Parathyroid adenoma (tissue), 2 donors: Measurements from ENCODE around the gene PROX2.

ENCODE experiments used
- H2AFZ ChIP-seq: fragments of 300-600 bp; sonication (generic); one replicate; pipeline ENCODE4 v1.7.0; 2017; ENCODE audit warnings: antibody characterized with exemption, mild to moderate bottlenecking
- H3K27ac ChIP-seq: fragments of 300-600 bp; sonication (generic); one replicate; pipeline ENCODE4 v1.7.0; 2017
- H3K27me3 ChIP-seq: fragments of 300-600 bp; sonication (generic); one replicate; pipeline ENCODE4 v1.7.0; 2017; ENCODE audit warnings: low read length; ENCODE audit not compliant: control insufficient read depth, insufficient read depth
- H3K36me3 ChIP-seq: fragments of 300-600 bp; sonication (generic); one replicate; pipeline ENCODE4 v1.7.0; 2017; ENCODE audit warnings: low read length; ENCODE audit not compliant: control insufficient read depth, insufficient read depth
- H3K4me1 ChIP-seq: fragments of 300-600 bp; sonication (generic); one replicate; pipeline ENCODE4 v1.7.0; 2017; ENCODE audit warnings: control low read depth
- H3K4me2 ChIP-seq: fragments of 300-600 bp; sonication (generic); one replicate; pipeline ENCODE4 v1.7.0; 2017; ENCODE audit warnings: low read length
- H3K4me3 ChIP-seq: fragments of 300-600 bp; sonication (generic); one replicate; pipeline ENCODE4 v1.7.0; 2017; ENCODE audit warnings: low read depth, low read length
- H3K79me2 ChIP-seq: fragments of 300-600 bp; sonication (generic); one replicate; pipeline ENCODE4 v1.7.0; 2017; ENCODE audit warnings: control low read depth
- H3K9ac ChIP-seq: fragments of 300-600 bp; sonication (generic); one replicate; pipeline ENCODE4 v1.7.0; 2017; ENCODE audit warnings: mild to moderate bottlenecking
- H3K9me3 ChIP-seq: fragments of 300-600 bp; sonication (generic); one replicate; pipeline ENCODE4 v1.7.0; 2017; ENCODE audit warnings: low read length; ENCODE audit not compliant: control insufficient read depth
- TF ChIP-seq, protein P1 (sequence below): fragments of 300-600 bp; sonication (generic); IDR thresholded peaks from one replicate; pipeline ENCODE4 v1.7.0; 2017; ENCODE audit warnings: antibody characterized with exemption, mild to moderate bottlenecking
- donor health status: primary hyperparathyroidism.

PROX2 gene

DNA sequence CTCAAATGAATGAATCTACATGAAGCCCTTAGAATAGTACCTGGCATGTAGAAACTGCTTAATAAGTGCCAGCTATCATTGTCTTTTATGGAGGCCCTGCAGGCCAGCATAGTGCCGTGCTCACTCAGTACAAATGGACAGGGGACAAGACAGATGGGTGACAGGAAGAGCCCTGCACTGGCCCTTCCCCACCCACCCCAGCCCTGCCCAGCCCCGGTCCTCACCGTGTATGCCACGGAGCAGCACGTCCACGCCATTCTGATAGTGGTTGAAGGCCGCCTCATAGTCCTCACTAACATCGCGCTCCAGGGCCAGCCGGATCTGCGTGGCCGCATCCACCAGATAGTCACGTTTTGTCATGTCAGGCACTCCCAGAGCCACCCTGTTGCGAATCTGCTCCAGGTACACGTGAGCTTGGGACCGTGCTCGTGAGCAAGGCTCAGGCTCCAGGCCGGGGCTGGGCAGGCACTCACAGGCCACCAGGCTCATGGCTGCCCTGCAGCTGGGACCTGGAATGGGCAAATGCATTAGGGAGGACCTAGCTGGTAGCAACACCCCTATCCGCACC, 45.2 kb upstream of the PROX2 start:
- Histone ChIP-seq H3K9me3 (no peaks in the 10 kb centered on the region), H3K4me2 (no peak overlapping the region), H3K9ac (no peak overlapping the region)

DNA sequence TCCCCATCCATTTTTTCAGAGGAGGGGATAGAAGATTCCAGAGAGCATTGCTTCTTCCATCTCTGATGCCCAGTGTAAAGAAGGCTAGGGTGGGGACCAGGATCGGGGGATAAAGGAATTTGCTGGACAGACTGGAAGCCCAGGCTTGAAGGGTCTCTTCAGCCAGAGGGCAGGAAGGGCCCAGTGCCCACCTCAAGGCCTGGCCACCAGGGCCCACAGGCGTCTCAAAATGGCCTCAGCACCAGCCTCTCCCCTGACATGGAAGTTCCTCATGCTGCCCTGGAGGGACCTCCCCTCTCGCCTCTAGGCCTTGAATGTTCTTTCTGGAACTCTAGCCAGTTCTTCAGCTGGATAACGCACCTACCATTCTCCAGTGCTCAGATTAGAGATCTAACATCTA, 44.3 kb upstream of the PROX2 start:
- H3K9ac ChIP-seq = no peak overlapping the region
- H3K79me2 ChIP-seq = no peaks in the 10 kb centered on the region
- TF ChIP-seq, protein P1, sequence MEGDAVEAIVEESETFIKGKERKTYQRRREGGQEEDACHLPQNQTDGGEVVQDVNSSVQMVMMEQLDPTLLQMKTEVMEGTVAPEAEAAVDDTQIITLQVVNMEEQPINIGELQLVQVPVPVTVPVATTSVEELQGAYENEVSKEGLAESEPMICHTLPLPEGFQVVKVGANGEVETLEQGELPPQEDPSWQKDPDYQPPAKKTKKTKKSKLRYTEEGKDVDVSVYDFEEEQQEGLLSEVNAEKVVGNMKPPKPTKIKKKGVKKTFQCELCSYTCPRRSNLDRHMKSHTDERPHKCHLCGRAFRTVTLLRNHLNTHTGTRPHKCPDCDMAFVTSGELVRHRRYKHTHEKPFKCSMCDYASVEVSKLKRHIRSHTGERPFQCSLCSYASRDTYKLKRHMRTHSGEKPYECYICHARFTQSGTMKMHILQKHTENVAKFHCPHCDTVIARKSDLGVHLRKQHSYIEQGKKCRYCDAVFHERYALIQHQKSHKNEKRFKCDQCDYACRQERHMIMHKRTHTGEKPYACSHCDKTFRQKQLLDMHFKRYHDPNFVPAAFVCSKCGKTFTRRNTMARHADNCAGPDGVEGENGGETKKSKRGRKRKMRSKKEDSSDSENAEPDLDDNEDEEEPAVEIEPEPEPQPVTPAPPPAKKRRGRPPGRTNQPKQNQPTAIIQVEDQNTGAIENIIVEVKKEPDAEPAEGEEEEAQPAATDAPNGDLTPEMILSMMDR = no peak
- H3K9me3 ChIP-seq = no peaks in the 10 kb centered on the region
- no peak overlapping the region for H3K27ac ChIP-seq
- H3K4me3 ChIP-seq = no peak overlapping the region
- no peak overlapping the region for H3K4me2 ChIP-seq
- no peaks in the 10 kb centered on the region for H3K36me3 ChIP-seq
- H2AFZ ChIP-seq = no peak overlapping the region
- no peaks in the 10 kb centered on the region for H3K27me3 ChIP-seq
- H3K4me1 ChIP-seq = no peaks in the 10 kb centered on the region

More for the DNA sequence above, 45.2 kb upstream of the PROX2 start:
- H3K4me1 ChIP-seq = no peaks in the 10 kb centered on the region
- H2AFZ ChIP-seq = no peak overlapping the region
- no peak overlapping the region for H3K4me3 ChIP-seq
- no peaks in the 10 kb centered on the region for H3K27me3 ChIP-seq
- H3K79me2 ChIP-seq = no peaks in the 10 kb centered on the region
- no peak overlapping the region for H3K27ac ChIP-seq
- no peaks in the 10 kb centered on the region for H3K36me3 ChIP-seq
- TF ChIP-seq, protein P1 = no peak

DNA sequence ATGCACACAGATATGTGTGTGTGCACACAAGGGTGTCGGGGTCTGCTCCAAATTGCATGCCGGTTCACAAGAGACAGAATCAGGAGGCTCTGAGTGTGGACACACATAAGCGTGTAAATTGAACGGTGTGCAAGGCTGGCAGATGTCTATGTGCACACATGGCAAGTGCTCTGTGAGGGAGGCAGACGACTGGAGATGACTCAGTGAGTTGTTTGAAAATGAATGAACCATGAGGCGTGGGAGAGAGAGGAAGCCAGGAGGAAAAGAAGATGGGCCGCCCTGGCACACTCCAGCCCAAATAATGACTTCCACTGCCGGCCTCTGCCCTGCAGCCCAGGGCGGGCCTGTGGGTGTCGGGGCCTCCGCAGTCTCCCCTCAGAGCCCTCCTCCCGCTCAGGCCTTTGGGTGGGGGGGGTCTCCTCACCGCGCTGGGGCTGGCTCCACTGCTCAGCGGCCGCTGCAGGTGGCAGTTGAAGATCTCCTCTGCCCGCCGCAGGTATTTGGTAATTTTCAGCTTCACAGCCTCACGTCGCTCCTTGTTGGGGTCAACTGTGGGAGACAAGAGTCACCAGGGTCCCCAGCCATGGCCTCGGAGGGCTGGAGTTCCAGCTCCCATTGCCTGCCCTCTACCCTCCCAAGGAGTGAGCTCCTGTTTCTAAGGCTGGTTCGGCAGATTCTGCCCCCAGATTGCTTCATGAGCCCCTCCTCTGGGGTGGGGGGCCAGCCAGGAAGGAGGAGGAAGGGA, 43.6 kb upstream of the PROX2 start:
- Histone ChIP-seq H3K36me3 (no peaks in the 10 kb centered on the region), H3K9ac (no peak overlapping the region), H3K4me2 (no peak overlapping the region), H3K9me3 (no peaks in the 10 kb centered on the region), H3K4me1 (no peaks in the 10 kb centered on the region), H3K79me2 (no peaks in the 10 kb centered on the region), H3K4me3 (no peak overlapping the region), H3K27me3 (no peaks in the 10 kb centered on the region), H2AFZ (no peak overlapping the region), H3K27ac (no peak overlapping the region)
- TF ChIP-seq, protein P1 = no peak

DNA sequence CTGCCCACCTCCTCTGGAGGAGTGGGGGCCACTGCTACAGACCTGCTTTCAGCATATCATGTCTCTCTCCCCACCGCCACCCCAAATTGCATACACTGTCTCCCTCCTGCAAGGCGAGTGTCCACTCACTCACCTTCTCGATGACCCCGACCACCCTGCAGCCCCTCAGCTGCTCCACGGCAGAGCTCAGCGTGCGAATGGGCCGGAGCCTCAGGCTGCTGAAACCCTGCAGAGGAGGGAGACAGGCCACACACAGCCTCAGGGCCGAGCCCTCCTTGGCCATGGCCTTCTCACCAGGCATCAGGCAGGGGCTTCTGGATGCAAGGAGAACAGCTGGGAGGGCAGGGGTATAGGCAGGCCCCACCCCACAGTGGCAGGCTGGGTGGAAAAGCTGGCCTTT, 42.4 kb upstream of the PROX2 start:
- Histone ChIP-seq H3K9ac (no peak overlapping the region), H3K36me3 (no peaks in the 10 kb centered on the region), H3K9me3 (no peaks in the 10 kb centered on the region), H3K27ac (no peak overlapping the region), H2AFZ (no peak overlapping the region), H3K4me1 (no peaks in the 10 kb centered on the region), H3K4me3 (no peak overlapping the region), H3K4me2 (no peak overlapping the region), H3K79me2 (no peaks in the 10 kb centered on the region), H3K27me3 (no peaks in the 10 kb centered on the region)
- TF ChIP-seq, protein P1 = no peak

DNA sequence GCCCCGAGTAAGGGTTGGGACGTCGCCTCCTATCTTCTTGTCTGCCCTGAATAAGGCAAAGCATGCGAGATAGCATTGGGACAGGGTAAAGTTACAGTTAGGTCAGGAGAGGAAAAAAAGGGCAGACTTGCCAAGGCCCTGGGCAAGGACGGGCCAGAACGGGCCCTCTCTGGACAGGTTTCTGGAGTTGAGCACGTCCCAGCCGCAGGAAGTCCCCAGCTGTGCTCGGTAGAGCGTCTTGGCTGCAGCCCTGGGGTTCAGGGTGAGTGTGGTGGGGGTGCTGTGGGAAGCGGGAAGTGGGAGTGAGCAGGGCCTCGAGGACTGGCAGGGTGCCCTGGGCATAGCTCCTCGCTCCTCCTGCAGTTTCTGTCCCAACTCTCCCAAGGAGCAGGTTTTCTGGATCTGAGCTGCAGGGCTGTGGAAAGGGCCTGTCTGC, 41.7 kb upstream of the PROX2 start:
- TF ChIP-seq, protein P1 = no peak
- Histone ChIP-seq H3K4me1 (no peaks in the 10 kb centered on the region), H3K79me2 (no peaks in the 10 kb centered on the region), H3K4me3 (no peak overlapping the region), H3K27me3 (no peaks in the 10 kb centered on the region), H3K9me3 (no peaks in the 10 kb centered on the region), H3K9ac (no peak overlapping the region), H3K4me2 (no peak overlapping the region), H3K27ac (no peak overlapping the region), H3K36me3 (no peaks in the 10 kb centered on the region), H2AFZ (no peak overlapping the region)
